GM21515 (cell line): ENCODE results near the gene NUP98.
"Not testable (repeated sequence)": the region's sequence is repeated elsewhere in the genome, so short reads cannot be mapped to it uniquely, and the experiment has no call there.

Experiments
- ATAC-seq: cut with Tn5 transposase; IDR thresholded peaks from one replicate; pipeline ENCODE4 v1.9.1; 2021; ENCODE audit not compliant: unreplicated experiment

The NUP98 gene

DNA sequence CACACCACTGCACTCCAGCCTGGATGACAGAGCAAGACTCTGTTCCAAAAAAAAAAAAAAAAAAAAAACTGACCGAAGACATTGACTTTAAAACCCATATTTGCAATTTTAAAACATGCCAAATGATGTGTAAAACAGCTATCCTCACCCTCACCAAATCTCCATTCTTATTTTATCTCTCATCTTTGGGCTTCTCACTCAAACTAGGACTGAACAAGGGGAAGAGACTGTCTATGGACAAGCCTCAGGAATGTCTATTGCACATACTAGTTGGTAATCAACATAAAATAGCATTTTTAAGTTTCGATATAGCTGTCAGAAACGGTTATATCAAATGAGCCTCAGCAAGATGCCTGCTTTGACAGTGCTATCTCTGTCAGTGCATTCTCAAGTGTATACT is 118.3 kb downstream of the NUP98 start:
- ATAC-seq: no peak

DNA sequence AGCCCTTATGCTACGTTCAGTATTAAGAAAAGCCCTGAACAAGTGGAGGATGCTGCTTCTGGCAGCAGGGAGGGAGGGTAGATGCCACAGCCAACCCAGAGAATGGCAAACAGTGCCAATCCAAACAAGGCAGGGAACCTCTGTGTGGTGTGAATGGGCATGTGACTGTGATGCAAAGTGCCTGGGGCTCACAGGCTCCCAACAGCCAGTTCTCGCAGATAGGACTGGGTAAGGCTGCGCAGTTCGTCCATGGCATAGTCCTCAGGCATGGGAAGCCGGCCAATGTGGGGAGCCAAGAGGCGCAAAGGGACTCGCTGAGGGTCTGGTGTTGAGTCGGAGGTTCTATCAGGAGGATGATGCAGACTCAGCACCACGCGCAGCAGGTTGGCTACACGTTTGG is 121.4 kb downstream of the NUP98 start:
- no peak for ATAC-seq

GRCh38 chr11:3674189-3674588 is 123.2 kb downstream of the NUP98 start:
- ATAC-seq: no peak

DNA sequence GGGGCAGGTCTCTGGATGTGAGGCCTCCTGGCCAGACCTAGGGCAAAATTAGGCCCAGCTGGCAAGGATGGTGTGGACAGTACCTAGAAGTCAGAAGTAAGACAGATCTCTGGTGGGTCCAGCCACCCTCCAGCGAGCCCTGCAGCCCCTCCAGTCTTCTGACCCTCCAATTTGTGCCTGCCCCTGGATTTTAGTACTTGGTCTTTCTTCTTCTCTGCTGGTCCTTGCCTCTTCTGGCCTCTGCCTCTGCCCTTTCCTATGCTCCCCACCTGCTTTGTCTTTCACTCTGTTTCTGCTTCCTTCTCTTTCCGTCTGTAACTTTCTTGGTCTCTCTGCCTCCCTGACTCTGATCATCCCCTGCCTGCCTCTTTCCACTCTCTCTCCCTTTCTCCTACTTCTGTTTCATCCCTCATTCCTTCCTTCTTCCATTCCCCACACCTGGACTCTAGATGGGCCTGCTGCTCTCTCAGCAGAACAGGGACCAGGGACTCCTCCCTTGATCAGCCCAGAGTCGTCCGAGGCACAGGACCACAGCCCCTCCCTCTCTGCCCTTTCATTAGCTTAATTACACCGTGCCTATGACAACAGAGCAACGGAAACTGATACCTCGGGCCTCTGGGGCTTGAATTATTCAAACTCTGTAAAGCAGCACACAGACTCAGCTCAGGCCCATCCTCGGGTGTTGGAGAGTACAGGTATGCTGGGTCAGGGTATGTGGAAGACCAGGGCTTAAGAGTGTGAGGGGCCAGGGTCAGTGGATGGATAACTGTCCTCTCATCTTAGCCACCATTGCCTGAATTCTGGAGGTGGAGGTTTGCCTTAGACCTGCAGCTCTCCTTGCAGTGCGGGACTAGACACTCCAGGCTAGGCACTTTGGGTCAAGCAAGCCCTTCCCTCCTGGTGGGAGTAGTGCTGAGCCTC is 125.8 kb downstream of the NUP98 start, which contains the start of gene CHRNA10:
CHRNA10 (minus strand) TSS at position 51 of the 921 bp plus-strand sequence. CDS start 72 bp downstream, outside the sequence.
- ATAC-seq: no peak

GRCh38 chr11:3669742-3670183 is 127.6 kb downstream of the NUP98 start:
- ATAC-seq: no peak

DNA sequence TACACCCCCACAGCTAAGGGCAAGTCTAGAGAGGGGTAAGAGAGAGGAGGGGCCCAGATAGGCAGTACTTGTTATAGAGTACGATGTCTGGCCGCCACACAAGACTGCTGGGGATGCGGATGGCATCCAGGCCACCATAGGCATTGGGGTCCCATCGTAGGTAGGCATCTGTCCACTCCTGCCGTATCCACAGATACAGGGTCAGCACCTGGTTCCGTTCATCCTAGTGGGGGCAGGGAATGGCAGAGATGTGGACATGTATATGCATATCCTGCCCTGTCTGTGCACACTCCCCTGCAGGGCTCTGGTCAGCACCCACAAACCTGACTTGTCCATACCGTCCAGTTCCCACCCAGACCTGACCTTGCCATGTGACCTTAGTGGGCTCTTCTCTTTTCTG is 128.2 kb downstream of the NUP98 start:
- no peak for ATAC-seq

DNA sequence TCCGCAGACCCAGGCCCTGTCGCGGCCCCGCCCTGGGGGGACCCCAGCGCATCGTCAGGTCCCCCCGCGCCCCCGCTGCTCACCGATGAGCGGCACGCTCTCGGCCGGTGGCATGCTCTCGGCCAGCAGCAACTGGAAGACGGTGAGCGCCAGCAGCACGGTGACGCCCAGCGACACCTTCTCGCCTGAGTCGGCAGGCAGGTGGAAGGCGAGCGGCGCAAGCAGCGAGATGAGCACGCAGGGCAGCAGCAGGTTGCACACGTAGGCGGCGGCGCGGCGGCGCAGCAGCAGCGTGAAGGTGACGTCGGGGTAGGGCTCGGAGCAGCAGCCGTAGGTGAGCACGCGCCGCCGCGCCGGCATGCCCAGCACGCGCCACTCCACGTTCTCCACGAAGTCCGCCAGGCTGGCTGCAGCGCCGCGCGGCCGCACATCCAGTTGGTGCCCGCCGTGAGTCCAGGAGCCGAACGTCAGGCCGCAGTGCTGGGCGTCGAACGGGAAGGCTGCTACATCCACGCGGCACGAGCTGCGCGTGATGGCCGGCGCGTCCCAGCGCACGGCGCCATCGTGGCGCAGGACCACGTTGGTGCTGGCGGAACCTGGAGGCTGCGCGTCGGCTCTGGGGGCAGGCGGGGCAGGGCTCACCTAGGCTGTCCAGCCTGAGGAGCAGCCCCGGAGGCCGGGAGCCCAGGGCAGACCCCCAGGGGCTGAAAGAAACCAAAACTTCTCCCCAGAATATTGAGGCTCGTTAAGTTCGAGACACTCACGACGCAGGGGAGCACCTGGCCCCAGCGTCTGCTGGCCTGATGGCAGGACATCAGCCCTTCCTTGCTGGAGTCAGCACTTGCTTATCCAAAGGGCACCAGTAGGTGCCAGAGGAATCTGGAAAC is 130.0 kb downstream of the NUP98 start:
- ATAC-seq: no peak

GRCh38 chr11:3666023-3666530 is 131.3 kb downstream of the NUP98 start:
- no peak for ATAC-seq

DNA sequence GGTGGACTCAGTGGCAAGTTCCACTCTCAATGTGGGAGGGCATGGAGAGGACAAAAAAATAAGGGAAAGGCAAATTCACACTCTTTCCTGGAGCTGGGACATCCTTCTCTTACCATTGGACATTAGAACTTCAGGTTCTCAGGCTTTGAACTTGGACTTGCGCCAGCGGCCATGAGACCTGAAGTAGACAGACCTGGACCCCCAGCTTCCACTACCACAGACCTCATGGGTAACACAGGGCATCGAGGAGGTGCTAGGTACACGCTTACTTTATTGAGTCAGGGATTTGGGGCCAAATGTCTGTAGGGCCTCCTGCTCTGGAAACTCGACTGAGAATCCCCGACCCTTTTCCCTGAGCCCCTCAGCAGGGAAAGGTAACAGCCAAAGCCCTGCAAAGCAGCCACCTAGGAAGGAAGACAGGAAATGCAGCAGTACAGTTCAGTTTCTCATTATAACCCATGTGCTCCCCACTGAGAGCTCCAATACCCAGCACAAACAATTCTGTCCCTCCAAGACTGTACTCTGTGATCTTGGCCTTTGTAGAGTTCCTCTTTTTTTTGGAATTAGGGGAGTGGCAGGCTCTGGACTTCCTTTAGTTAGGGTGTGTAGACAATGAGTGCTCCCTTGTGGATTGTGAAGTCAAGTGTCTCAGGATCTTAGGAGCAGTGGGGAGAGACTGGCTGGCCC is 131.9 kb downstream of the NUP98 start:
- no peak for ATAC-seq

GRCh38 chr11:3664032-3664630 is 133.2 kb downstream of the NUP98 start:
- ATAC-seq: no peak

DNA sequence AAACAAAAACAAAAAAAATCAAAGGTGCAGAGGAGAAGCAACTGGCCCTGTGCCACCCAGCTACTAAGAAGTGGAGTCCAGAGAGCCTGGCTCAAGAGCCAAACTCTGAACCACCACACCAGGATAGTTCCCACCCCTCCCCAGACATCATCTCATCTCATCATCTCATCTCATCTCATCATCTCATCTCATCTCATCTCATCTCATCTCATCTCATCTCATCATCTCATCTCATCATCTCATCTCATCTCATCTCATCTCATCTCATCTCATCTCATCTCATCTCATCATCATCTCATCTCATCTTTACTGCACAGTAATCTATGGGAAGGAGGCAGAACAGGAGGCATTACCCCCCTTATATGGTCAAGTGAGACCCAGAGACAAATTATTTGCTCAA is 134.5 kb downstream of the NUP98 start:
- no peak for ATAC-seq

- ATAC-seq: no peak
These were observed 136.4 kb downstream of the NUP98 start for GRCh38 chr11:3660960-3661359.

GRCh38 chr11:3659595-3660515 is 137.5 kb downstream of the NUP98 start:
- no peak for ATAC-seq

- ATAC-seq: no peak
These were observed 139.1 kb downstream of the NUP98 start for GRCh38 chr11:3658252-3658651.

GRCh38 chr11:3657331-3657730 is 140.0 kb downstream of the NUP98 start:
- not testable (repeated sequence) for ATAC-seq

GRCh38 chr11:3655547-3655946 is 141.8 kb downstream of the NUP98 start:
- ATAC-seq: no peak

GRCh38 chr11:3652514-3652913 is 144.8 kb downstream of the NUP98 start:
- not testable (repeated sequence) for ATAC-seq

DNA sequence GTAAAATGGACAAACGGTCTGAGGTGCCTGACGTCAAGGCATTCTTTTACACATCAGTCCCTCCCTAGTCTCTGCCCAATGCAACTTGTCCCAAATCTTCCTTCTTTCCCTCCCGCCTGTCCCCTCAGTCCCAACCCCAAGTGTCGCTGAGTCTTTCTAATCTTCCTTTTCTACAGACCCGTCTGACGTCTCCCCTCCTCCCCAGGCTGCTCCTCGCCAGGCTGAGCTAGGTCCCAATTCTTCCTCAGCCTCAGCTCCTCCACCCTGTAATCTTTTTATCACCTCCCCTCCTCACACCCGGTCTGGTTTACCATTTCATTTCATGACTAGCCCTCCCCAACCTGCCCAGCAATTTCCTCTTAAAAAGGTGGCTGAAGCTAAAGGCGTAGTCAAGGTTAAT is 148.0 kb downstream of the NUP98 start:
- ATAC-seq: not testable (repeated sequence)

DNA sequence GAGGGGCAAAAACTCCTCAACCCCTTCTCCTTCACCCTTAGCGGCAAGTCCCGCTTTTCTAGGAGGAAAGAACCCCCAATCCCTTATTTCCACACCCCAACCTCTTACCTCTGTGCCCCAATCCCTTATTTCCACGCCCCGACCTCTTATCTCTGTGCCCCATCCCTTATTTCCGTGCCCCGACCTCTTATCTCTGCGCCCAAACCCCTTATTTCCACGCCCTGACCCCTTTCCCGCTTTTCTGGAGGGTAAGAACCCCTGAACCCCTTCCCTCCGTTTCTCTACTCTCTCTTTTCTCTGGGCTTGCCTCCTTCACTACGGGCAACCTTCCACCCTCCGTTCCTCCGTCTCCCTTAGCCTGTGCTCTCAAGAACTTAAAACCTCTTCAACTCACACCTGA is 148.5 kb downstream of the NUP98 start:
- ATAC-seq: not testable (repeated sequence)
